Measurements from ENCODE around the gene WDR33. TPM values are rescaled to one million over a fixed set of nuclear protein-coding genes. Genes with fewer than 3 reads are reported as not detected.

WDR33 gene
- total and polyA plus RNA-seq, 10 of the 15 experiments (the other 5 are each of a cell fraction or from before 2014, with no cell fraction given) = 29.2 to 73.8 (median 45.6) TPM

DNA sequence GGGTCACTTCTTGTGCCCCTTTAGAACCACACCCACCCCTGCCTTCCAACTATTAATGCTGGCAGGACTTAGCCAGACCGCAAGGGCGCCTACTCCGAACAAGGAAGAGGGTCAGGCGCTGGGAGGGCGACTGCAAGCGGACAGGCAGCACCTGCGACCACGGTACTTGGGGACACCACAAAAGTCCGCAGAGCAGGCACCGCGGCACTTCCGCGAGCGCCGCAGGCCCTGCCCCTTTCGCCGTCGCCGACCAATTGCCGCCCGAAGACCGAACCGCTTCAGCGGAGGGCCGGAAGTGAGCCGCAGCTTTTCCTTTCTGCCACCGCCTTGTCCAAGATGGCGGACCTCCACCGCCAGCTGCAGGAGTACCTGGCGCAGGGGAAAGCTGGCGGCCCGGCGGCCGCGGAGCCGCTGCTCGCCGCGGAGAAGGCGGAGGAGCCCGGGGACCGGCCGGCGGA lies 109.7 kb downstream of the WDR33 start, which contains the start of gene SFT2D3 (continued):
- no peak for TF ChIP-seq BCLAF1 (IDR thresholded peaks at IDR 0.05)
- TF ChIP-seq STAT3 (IDR thresholded peaks at IDR 0.05; ENCODE audit: low read depth, low read length) = no peak
- TF ChIP-seq RFX5 (IDR thresholded peaks at IDR 0.05; ENCODE audit: low read depth, low read length) = peak; percentile 50; the same call in 1 of the 2 replicates
- TF ChIP-seq JUNB (IDR thresholded peaks at IDR 0.05) = no peak
- no peak for TF ChIP-seq ZNF207 (IDR thresholded peaks at IDR 0.05; ENCODE audit: borderline replicate concordance)
- no peak for TF ChIP-seq LARP7 (IDR thresholded peaks at IDR 0.05)
- peak; percentile 55 for TF ChIP-seq HDGF (IDR thresholded peaks at IDR 0.05)
- no peak; a peak in 1 of 4 replicates for TF ChIP-seq ETV6 (conservative IDR thresholded peaks at IDR 0.05 in 1 of 2, IDR thresholded peaks at IDR 0.05 in 1 of 2; ENCODE audit: borderline replicate concordance in 1 of 2, low read depth in 1 of 2)
- TF ChIP-seq, protein P1, sequence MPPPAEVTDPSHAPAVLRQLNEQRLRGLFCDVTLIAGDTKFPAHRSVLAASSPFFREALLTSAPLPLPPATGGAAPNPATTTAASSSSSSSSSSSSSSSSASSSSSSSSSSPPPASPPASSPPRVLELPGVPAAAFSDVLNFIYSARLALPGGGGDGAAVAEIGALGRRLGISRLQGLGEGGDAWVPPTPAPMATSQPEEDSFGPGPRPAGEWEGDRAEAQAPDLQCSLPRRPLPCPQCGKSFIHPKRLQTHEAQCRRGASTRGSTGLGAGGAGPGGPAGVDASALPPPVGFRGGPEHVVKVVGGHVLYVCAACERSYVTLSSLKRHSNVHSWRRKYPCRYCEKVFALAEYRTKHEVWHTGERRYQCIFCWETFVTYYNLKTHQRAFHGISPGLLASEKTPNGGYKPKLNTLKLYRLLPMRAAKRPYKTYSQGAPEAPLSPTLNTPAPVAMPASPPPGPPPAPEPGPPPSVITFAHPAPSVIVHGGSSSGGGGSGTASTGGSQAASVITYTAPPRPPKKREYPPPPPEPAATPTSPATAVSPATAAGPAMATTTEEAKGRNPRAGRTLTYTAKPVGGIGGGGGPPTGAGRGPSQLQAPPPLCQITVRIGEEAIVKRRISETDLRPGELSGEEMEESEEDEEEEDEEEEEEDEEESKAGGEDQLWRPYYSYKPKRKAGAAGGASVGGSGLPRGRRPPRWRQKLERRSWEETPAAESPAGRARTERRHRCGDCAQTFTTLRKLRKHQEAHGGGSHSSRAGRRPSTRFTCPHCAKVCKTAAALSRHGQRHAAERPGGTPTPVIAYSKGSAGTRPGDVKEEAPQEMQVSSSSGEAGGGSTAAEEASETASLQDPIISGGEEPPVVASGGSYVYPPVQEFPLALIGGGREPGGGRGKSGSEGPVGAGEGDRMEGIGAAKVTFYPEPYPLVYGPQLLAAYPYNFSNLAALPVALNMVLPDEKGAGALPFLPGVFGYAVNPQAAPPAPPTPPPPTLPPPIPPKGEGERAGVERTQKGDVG (CRISPR knock-in tag; IDR thresholded peaks at IDR 0.05) = no peak
- TF ChIP-seq HDAC6 (IDR thresholded peaks at IDR 0.05; ENCODE audit: unreplicated experiment) = no peak
- no peak for TF ChIP-seq BCL11A (IDR thresholded peaks at IDR 0.05; ENCODE audit: low read depth, low read length)
- TF ChIP-seq, protein P2, sequence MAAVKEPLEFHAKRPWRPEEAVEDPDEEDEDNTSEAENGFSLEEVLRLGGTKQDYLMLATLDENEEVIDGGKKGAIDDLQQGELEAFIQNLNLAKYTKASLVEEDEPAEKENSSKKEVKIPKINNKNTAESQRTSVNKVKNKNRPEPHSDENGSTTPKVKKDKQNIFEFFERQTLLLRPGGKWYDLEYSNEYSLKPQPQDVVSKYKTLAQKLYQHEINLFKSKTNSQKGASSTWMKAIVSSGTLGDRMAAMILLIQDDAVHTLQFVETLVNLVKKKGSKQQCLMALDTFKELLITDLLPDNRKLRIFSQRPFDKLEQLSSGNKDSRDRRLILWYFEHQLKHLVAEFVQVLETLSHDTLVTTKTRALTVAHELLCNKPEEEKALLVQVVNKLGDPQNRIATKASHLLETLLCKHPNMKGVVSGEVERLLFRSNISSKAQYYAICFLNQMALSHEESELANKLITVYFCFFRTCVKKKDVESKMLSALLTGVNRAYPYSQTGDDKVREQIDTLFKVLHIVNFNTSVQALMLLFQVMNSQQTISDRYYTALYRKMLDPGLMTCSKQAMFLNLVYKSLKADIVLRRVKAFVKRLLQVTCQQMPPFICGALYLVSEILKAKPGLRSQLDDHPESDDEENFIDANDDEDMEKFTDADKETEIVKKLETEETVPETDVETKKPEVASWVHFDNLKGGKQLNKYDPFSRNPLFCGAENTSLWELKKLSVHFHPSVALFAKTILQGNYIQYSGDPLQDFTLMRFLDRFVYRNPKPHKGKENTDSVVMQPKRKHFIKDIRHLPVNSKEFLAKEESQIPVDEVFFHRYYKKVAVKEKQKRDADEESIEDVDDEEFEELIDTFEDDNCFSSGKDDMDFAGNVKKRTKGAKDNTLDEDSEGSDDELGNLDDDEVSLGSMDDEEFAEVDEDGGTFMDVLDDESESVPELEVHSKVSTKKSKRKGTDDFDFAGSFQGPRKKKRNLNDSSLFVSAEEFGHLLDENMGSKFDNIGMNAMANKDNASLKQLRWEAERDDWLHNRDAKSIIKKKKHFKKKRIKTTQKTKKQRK (IDR thresholded peaks at IDR 0.05; ENCODE audit: low read depth, low read length) = no peak
- TF ChIP-seq BACH1 (IDR thresholded peaks at IDR 0.05; ENCODE audit: borderline replicate concordance) = peak; percentile 16; the same call in 1 of the 2 replicates
- TF ChIP-seq, protein P3, sequence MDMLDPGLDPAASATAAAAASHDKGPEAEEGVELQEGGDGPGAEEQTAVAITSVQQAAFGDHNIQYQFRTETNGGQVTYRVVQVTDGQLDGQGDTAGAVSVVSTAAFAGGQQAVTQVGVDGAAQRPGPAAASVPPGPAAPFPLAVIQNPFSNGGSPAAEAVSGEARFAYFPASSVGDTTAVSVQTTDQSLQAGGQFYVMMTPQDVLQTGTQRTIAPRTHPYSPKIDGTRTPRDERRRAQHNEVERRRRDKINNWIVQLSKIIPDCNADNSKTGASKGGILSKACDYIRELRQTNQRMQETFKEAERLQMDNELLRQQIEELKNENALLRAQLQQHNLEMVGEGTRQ (IDR thresholded peaks at IDR 0.05; ENCODE audit: borderline replicate concordance, low read depth, low read length) = no peak
- no peak; the same call in 1 of the 2 replicates for TF ChIP-seq TCF7 (IDR thresholded peaks at IDR 0.05; ENCODE audit: borderline replicate concordance)
- peak; percentile 83 for TF ChIP-seq CBFB (IDR thresholded peaks at IDR 0.05; ENCODE audit: low read depth)
- TF ChIP-seq IRF3 (IDR thresholded peaks at IDR 0.05) = no peak
- no peak for TF ChIP-seq SIX5 (IDR thresholded peaks at IDR 0.05; ENCODE audit: low read depth, low read length, severe bottlenecking)
- no peak for TF ChIP-seq KAT2A (conservative IDR thresholded peaks at IDR 0.05; ENCODE audit: control insufficient read depth, low read depth, low read length)
- TF ChIP-seq KLF5 (IDR thresholded peaks at IDR 0.05; ENCODE audit: partially characterized antibody) = peak; percentile 56
